A172 (cell line): ENCODE data around the gene MAP3K15. TPM values are rescaled to one million over a fixed set of nuclear protein-coding genes. Genes with fewer than 3 reads are reported as not detected.
A peak's percentile ranks its signal among the peaks of the same experiment; 100 is the strongest.
"Not testable (repeated sequence)": the region's sequence is repeated elsewhere in the genome, so short reads cannot be mapped to it uniquely, and the experiment has no call there.

Experiments
- DNase-seq: peaks from one replicate; pipeline ENCODE4 v3.0.0-alpha.2; 2015; ENCODE audit warnings: low spot score
- total RNA-seq: library from RNA; depleted of rRNA; stranded (reverse); fragments of >200 nt; shearing (Covaris generic); gene quantifications from 2 replicates; pipeline ENCODE4 v1.2.3, GENCODE V29; 2014

MAP3K15 gene
- total RNA-seq, 1 experiment from 2014 or later = 1.4 TPM

DNA sequence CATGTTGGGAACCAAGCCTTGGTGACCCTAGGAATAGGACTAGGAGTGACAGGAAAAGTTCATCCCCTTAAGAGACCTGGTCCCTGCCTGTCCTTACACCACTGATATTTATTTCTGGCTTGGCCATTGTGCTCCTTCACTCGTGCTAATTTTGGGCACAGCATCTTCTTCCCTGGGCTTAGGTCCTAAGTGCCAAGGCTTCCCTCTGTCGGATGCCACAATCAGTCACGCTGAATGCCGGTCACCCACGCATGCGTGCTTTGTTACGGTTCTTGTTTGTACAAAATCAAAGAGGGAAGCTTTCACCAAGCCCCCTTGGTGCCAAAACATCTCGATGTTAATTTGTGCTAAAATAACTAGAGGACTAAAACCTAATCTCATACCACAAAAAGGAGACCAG, 17.4 kb upstream of the MAP3K15 start:
- DNase-seq = no peak

DNA sequence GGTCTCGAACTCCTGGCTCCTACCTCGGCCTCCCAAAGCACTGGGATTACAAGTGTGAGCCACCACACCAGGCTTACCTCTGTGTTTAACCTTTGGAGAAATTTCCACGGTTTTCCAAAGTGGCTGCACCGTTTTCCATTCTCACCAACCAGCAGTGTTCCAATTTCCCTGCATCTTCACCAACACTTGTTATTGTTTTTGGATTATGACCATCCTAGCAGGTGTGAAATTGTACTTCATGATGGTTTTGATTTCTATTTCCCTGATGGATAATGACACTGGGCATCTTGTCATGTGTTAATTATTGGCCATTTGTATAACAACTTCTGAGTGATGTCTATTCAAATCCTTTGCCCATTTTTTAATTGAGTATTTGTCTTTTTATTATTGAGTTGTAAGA, 2.7 kb upstream of the MAP3K15 start:
- DNase-seq = no peak

DNA sequence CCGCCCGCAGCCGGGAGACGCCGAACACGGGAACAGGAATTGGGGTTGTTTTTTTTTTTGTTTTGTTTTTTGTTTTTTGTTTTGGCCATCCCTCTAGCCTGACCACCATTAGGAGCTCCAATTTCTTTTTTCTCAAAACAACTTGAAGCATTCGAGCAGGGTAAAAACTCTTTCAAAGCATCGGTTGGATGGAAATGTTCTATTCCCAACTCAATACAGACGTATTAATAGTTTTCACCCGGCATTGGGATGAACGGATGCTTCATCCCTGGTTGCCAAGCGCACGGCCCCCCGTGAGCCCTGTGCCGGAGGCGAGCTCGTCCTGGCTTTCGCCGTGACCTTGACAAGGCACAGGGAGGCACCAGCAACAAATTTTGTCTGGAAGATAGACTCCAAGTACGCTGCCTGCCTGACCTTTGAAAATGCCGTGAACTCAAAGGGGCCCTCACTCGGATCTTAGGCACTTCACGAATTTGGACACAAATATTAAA, 352 bp upstream of the MAP3K15 start:
- no peak for DNase-seq

DNA sequence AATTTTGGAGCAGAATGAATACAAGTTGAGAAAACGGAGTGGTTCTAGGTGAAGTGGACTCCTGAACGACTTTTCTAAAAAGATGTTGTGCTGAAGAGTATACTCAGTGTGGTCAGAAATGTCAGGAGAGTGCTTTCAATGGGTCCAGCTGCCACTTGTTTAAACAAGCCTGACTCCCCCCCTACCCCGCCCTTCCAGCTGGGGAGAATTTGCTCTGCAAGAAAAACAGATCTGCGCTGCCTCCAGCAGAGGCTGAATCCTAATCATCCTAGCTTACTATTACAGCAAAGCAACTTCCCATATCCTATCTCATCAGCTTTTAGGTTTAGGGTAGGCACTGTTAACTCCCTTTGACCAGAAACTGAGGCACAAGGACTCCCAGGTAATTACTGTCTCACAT, 1.9 kb downstream of the MAP3K15 start:
- no peak for DNase-seq

DNA sequence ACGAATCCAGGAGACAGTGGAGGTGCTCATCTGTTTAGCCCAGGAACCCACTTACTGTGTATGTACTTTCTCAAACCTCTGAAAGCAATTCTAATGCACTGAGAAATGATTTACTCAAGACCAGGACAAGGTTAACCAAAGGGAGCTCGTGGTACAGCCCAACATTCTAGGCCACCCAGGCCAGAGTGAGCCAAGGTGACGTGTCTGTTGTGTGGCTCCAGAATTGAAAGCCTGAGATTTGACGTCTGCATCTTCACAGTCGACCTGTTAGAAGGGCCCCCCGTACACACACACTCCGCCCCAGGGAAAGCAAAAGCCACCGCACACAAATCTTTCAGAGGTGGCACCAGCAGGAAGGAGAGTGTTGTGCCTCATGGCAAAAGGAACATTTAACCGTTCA, 2.3 kb downstream of the MAP3K15 start:
- DNase-seq = no peak

DNA sequence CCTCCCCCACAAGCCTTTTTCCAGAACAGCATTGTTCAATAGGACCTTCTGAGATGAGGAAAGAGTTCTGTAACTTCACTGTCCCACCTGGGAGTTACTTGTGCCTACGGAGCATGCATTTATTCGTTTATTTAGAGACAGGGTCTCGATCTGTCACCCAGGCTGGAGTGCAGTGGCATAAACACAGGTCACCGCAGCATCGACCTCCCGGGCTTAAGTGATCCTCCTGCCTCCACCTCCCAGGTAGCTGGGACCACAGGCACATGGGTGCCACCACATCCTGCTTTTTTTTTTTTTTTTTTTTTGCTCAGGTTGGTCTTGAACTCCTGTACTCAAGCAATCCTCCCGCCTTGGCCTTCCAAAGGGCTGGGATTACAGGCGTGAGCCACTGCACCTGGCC, 2.9 kb downstream of the MAP3K15 start:
- no peak for DNase-seq

DNA sequence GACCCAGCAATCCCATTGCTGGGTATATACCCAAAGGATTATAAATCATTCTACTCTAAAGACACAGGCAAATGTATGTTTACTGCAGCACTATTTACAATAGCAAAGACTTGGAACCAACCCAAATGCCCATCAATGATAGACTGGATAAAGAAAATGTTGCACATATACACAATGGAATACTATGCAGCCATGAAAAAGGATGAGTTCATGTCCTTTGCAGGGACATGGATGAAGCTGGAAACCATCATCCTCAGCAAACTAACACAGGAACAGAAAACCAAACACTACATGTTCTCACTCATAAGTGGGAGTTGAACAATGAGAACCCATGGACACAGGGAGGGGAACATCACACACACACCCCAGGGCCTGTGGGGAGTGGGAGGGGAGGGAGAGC, 3.5 kb downstream of the MAP3K15 start:
- not testable (repeated sequence) for DNase-seq

DNA sequence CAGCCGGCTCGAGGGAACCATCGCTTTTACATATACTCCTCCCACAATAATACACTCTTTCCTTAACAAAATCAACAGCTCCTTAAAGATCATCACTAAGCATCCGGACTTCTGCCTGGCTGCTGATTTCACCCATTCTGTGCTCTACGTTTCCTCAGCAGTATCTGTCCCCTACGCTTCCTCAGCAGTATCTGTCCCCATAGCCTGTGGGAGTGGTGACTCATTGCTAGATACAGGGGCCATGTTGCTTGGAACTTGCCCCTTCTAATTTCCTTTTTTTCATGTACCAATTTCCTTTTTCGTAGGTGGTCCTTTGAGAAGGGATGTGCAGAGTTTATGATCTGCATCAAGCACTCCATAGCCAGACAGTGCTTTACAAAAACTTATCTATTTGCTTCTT, 18.6 kb downstream of the MAP3K15 start:
- DNase-seq = no peak

DNA sequence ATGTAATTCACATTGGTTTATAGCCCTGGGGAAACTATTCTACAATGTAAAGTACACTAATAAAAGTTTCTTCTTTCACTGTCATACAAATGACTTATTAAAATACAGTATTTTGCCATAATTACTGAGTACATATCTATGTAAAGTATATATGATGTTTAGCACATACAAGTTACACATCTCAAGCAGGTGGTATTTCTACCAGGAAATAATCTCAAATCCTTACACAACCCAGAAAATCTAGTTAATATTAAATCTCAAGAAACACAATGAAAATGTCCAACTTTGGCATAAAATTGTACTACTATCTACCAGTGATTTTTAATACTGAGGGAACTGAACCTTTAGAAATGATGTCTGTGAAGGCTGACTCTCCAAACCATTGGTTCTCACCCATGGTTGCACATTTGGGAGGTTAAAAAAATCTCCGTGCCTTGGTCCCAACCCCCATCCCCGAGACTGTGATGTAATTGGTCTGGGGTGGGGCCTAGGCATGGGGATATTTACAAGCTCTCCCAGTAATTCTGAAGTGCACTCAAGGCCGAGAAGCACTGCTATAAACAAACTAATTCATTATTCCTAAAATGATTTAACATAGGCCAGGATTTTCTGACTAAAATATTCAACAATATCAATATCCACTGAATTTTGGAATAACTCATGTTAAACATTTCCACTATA, 27.6 kb downstream of the MAP3K15 start:
- DNase-seq = no peak

DNA sequence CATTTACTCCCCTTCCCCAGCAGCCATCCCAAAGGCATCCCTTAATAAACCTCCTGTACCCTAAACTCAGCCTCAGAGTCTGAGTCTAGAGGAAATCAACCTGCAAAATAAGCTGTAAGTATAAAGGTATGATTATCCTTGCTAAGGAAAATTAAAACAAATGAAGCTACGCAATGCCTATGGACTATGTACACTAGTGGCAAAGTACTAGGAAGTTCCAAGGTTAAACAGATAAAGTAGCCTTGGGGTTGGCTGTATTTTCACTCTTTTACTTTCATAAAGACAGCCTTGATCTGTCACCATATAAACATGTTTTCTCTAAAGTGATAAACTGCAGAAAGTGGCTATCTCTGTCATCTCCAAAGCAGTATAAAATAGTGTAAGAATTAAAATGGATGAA, 35.9 kb downstream of the MAP3K15 start:
- no peak for DNase-seq

DNA sequence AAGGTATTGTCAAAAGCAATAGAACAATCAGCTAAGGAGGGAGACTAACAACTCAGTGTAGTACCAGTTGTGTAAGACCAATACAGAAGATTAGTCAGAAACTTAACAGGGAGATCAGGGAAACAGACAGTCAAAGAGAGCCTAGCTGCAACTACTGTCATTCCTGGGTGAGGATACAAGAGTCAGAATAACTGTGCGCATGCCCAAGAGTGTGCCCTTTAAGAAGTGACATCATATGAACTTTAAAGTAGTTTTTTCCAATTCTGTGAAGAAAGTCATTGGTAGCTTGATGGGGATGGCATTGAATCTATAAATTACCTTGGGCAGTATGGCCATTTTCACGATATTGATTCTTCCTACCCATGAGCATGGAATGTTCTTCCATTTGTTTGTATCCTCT, 46.9 kb downstream of the MAP3K15 start:
- not testable (repeated sequence) for DNase-seq

DNA sequence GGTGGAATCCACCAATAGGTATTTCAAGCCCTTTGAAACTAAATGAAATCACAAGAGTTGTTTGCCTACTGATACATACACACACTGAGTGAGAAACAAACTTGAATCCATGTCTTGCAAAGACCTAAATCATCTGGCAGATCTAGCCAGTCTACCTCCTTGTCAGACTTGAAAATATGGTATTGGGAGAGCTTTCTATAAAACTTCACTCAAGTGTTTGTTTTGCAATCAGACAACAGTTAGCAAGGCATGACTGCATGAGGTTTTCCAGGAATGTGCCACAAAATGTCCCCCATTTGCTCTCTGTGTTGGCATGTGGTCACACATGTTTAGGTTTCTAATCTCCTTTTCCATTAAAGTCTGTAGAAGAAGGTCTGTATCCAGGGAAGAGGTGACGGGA, 52.4 kb downstream of the MAP3K15 start:
- DNase-seq = no peak

DNA sequence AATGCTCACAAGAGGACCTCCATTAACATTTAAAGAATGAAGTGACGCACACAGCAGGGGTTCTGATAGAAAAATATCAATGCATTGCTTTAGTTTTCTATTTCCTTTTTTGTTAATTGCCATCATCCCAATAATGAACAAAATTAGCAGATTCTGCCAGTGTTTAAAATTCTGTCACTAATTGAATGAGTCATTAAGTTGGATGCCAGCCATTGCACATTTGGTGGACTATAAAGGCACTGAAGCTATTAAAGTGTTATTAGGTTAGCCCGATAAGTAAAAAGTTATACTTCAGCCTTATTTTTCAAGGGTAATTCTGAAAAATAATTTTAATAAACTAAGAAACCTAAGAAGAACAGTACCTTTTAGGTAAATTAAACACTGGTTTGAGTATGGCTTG, 53.1 kb downstream of the MAP3K15 start:
- no peak for DNase-seq

DNA sequence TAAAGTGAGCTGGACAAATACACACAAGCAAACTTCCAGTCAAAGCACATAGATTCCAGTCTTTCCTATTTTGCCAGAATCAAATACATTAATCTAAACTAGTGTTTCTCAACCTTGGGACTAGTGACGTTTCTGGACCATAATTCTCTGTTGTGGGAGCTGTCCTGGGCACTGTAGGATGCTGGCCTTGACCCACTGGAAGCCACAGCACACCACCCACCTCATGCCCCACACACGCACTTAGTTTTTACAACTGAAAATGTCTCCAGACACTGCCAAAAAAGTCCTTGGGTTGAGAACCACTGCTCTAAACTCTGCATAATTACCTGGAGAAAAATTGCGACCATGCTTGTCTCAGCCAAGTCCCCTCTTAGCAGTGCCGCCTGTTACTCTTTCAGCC, 57.6 kb downstream of the MAP3K15 start:
- no peak for DNase-seq

DNA sequence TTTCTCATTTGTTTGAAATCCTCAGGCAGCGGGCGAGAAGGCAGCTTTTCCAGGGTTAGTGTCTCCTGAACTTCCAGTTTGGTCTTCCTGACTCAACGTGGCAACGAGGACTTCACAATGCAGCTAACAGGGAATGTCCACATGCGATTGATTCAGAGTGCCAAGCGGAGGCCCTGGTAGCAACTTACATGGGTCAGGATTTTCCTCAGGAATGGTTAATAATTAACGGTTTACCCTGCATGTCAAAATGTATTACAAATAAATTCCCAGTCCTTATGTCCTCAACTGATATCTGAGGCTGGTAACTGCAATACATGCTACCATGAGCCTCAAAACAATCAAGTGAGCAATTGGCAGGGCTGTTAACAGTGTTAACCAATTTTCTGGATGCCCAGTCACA, 67.2 kb downstream of the MAP3K15 start:
- no peak for DNase-seq

DNA sequence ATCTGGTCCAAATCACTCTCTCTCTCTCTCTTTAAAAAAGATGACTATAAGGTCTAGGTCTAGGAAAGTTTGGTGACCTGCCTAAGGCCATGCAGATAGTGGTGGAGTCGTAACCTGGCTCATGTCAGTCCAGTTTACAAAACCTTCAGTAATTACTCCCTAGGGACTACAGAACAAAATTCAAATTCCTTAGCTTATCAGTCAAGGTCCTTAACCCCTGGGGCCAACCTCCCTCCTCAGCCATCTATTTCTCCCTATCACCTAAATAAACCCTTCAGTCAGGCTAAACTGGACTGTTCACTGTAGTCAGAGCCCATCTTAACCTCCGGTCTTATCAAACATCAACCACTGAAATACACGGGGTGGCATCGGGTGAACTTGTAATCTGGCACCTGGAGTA, 68.9 kb downstream of the MAP3K15 start:
- DNase-seq = no peak

DNA sequence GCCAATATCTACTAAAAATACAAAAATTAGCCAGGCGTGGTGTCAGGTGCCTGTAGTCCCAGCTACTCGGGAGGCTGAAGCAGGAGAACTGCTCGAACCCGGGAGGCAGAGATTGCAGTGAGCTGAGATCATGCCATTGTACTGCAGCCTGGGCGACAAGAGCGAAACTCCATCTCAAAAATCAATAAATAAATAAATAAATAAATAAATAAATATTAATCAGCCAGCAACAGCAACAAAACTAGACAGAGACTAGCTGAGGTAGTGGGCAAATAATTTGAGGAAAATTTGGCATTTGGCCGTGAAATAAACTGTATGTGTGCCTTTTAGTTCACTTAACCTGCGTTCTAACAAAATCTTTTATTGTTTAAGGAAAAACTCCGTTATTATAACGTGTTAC, 69.5 kb downstream of the MAP3K15 start:
- DNase-seq = not testable (repeated sequence)

DNA sequence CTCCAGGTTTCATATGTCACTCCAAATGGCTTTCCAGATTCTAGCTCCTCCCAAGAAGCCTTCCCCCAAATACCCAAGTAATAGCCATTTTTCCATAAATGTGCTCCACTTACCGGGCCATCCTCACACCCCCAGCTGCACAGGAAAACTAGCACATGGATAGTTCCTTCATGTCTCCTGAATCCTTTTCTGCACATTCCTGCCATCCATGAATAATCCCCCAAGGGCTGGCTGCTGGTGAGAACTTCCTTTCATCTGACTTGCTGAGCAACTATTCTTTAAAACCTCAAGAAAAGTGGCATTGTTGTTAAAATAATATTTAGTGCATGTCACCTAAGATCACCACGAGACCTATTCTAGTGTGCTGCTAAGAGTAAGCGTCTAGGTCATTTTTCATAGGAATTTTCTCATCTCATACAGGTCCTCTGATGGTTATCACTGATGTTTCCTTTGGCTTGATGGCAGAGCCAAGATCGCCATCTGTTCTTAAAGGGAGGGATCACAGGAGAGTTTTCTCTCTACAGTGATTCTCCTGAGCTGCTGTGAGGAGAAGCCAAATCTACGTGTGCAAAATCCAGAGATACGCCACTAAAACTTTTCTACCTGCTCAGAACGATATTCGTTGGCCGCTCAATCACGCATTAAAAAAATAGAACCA, 71.3 kb downstream of the MAP3K15 start:
- DNase-seq = no peak

DNA sequence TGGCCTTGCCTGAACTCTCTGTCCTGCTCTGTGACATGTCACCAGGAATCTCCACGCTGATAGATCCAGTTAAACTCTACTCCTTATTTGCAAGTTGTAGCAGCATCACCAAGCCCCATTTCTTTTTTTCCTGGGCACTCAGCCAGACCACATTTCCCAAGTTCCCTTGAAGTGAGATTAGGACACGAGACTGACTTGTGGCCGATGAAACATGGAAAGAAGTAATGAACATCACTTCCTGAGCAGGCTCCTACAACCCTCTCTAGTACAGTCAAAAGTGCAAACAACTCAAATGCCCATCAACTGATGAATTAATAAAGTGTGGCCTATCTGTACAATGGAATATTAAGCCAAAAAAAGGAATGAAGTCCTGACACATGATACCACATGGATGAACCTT, 74.6 kb downstream of the MAP3K15 start:
- DNase-seq = peak; percentile 67

DNA sequence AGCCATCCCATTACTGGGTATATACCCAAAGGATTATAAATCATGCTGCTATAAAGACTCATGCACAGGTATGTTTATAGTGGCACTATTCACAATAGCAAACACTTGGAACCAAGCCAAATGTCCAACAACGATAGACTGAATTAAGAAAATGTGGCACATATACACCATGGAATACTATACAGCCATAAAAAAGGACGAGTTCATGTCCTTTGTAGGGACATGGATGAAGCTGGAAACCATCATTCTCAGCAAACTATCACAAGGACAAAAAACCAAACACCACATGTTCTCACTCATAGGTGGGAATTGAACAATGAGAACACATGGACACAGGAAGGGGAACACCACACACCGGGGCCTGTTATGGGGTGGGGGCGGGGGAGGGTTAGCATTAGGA, 92.6 kb downstream of the MAP3K15 start:
- not testable (repeated sequence) for DNase-seq

DNA sequence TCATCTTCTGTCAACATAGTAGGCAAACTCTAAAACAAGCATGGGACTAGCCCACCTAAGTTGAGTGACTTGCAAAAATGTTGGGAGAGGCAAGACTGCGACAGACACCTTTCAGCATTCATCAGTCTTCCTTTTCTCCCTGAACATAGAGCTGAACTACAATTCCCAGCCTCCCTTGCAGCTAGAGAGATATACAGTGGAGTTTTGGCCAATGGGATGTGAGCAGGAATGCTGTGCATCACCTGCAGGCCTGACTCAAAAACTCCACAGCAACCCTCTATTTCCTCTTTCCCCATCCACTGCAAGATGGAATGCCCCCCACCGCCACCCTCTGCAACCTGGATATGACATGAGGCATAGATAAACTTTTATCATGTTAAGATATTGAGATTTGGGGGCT, 105.0 kb downstream of the MAP3K15 start:
- no peak for DNase-seq

DNA sequence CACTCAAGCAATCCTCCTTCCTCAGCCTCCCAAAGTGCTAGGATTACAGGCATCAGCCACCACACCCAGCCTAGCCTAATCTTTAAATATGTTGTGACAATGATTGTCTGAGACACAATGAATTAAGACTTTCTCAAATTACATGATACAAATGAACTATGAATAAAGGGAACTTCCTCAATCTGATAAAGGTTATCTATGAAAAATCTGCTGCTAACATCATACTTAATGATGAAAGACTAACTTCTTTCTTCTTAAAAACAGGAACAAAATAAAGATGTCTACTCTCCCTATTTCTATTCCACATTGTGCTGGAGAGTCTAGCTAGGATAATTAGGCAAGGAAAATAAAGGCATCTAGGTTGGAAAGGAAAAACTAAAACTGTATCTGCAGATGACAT, 111.6 kb downstream of the MAP3K15 start:
- no peak for DNase-seq

DNA sequence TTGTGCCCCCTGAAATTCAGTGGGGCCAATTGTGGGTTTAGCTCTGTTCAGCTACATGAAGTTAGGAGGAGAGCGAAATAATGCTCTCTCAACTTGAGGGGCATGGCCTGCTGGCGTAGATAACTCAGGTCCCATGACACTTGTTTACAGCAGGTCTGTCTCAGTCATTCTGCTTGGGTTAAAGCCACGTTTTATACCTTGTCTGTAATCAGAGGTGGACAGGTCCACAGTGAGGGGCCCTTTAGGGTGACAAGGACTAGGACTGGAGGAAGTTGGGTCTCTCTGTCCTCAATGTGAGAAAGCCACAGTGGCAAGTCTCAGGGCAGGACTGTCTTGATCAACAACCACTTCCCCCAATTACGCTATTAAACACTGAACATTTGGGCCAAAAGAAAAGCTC, 122.6 kb downstream of the MAP3K15 start:
- DNase-seq = no peak

DNA sequence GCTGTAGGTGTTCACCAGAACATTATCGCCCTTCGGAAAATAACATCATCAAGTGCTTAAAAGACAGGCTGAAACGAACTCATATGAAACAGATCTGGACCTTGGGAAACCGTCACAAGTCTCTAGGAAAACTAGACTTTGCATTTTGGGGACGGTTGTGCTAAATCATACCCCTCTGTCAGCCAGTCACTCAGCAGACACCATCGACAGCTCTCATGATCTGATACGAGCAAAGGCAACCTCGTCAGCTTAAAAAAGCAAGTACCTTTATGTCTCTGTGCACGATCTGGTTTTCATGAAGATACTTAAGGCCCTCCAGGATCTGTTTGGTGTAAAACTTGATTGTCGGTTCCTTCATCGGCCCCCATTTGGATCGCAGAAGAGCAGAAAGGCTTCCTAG, 123.2 kb downstream of the MAP3K15 start:
- DNase-seq = no peak
